Loucy (cell line): ENCODE measurements around the gene PPIH.

Source experiments
- H2AFZ ChIP-seq: fragments of 200-600 bp; sonication (generic); 2 replicates; pipeline ENCODE4 v1.6.0; 2016; ENCODE audit warnings: antibody characterized with exemption, mild to moderate bottlenecking, low read length, moderate library complexity
- H3F3A ChIP-seq: fragments of 200-600 bp; 2 replicates; pipeline ENCODE4 v1.6.0; 2016; ENCODE audit warnings: antibody characterized with exemption, low read depth, mild to moderate bottlenecking
- H3K27me3 ChIP-seq: fragments of 200-600 bp; sonication (generic); 2 replicates; pipeline ENCODE4 v1.6.1; 2014; ENCODE audit warnings: low read length, mild to moderate bottlenecking; ENCODE audit not compliant: insufficient read depth, poor library complexity, severe bottlenecking
- H3K36me3 ChIP-seq: fragments of 200-600 bp; sonication (generic); 2 replicates; pipeline ENCODE4 v1.6.1; 2016; ENCODE audit warnings: low read length; ENCODE audit not compliant: insufficient read depth
- H3K4me1 ChIP-seq: fragments of 200-600 bp; sonication (generic); 2 replicates; pipeline ENCODE4 v1.5.1; 2014; ENCODE audit warnings: low read length, mild to moderate bottlenecking; ENCODE audit not compliant: insufficient read depth, poor library complexity, severe bottlenecking
- H3K4me2 ChIP-seq: fragments of 200-600 bp; sonication (generic); 2 replicates; pipeline ENCODE4 v1.6.0; 2014; ENCODE audit warnings: antibody characterized with exemption, low read length, low read depth, mild to moderate bottlenecking; ENCODE audit not compliant: poor library complexity, severe bottlenecking
- H3K4me3 ChIP-seq: fragments of 200-600 bp; sonication (generic); 2 replicates; pipeline ENCODE4 v1.5.1; 2014; ENCODE audit warnings: low read length, mild to moderate bottlenecking, mixed read lengths; ENCODE audit not compliant: poor library complexity, severe bottlenecking
- H3K79me2 ChIP-seq: fragments of 200-600 bp; sonication (generic); 2 replicates; pipeline ENCODE4 v1.6.1; 2014; ENCODE audit warnings: low read length; ENCODE audit not compliant: insufficient read depth
- H3K9ac ChIP-seq: fragments of 200-600 bp; sonication (generic); 2 replicates; pipeline ENCODE4 v1.6.0; 2014; ENCODE audit warnings: mild to moderate bottlenecking, low read depth, low read length, moderate library complexity; ENCODE audit not compliant: poor library complexity, severe bottlenecking
- H3K9me2 ChIP-seq: fragments of 200-600 bp; sonication (generic); replicated peaks from 2 replicates; pipeline ENCODE4 v1.6.1; 2016; ENCODE audit warnings: low read depth, low read length, mixed read lengths
- H3K9me3 ChIP-seq: fragments of 200-600 bp; sonication (generic); 2 replicates; pipeline ENCODE4 v1.6.1; 2014; ENCODE audit warnings: mild to moderate bottlenecking, antibody characterized with exemption, low read length, low read depth; ENCODE audit not compliant: insufficient read depth
- H4K20me1 ChIP-seq: fragments of 200-600 bp; sonication (generic); 2 replicates; pipeline ENCODE4 v1.6.0; 2014; ENCODE audit warnings: antibody characterized with exemption, low read length, mild to moderate bottlenecking; ENCODE audit not compliant: insufficient read depth, poor library complexity, severe bottlenecking
- EZH2phosphoT487 ChIP-seq: fragments of 200-600 bp; IDR thresholded peaks from 2 replicates; pipeline ENCODE4 v1.6.1; 2018; ENCODE audit warnings: antibody characterized with exemption, mild to moderate bottlenecking, moderate library complexity, borderline replicate concordance
- TF ChIP-seq, protein P1 (sequence below): fragments of 200-600 bp; sonication (generic); conservative IDR thresholded peaks from 2 replicates; pipeline ENCODE4 v1.5.1; 2014; ENCODE audit warnings: mild to moderate bottlenecking, antibody characterized with exemption, low read length

The PPIH gene

GRCh38 chr1:42690477-42691156 is 32.4 kb downstream of the PPIH start:
- Histone ChIP-seq H2AFZ (no peak overlapping the region), H3K27me3 (no peaks in the 10 kb centered on the region), H3K36me3 (peaks cover 48% of the 10 kb centered on the region), H4K20me1 (peaks cover 100% of the 10 kb centered on the region), H3K4me1 (peaks cover 65% of the 10 kb centered on the region), H3K4me2 (peak overlapping the region; percentile 99), H3K9ac (no peak overlapping the region), H3K79me2 (peaks cover 100% of the 10 kb centered on the region), H3K9me3 (no peaks in the 10 kb centered on the region), H3K9me2 (no peaks in the 10 kb centered on the region), H3F3A (no peaks in the 10 kb centered on the region), H3K4me3 (peak overlapping the region; percentile 30)
- TF ChIP-seq EZH2phosphoT487: no peak
- TF ChIP-seq, protein P1, sequence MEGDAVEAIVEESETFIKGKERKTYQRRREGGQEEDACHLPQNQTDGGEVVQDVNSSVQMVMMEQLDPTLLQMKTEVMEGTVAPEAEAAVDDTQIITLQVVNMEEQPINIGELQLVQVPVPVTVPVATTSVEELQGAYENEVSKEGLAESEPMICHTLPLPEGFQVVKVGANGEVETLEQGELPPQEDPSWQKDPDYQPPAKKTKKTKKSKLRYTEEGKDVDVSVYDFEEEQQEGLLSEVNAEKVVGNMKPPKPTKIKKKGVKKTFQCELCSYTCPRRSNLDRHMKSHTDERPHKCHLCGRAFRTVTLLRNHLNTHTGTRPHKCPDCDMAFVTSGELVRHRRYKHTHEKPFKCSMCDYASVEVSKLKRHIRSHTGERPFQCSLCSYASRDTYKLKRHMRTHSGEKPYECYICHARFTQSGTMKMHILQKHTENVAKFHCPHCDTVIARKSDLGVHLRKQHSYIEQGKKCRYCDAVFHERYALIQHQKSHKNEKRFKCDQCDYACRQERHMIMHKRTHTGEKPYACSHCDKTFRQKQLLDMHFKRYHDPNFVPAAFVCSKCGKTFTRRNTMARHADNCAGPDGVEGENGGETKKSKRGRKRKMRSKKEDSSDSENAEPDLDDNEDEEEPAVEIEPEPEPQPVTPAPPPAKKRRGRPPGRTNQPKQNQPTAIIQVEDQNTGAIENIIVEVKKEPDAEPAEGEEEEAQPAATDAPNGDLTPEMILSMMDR: peak; percentile 43

DNA sequence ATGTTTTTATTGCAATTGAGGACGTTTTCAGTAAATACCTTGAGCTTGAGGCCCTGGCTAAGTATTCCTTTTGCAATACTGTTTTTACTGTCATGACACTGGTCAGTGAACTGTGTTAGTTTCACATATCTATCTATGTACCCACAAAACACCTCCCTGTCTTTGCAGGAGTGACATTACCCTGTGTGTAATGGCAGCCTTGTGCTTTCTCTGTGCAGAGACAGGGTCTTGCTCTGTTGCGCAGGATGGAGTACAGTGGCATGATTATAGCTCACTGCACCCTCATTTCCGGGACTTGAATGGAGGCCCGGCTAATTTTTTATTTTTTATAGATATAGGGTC is 32.9 kb downstream of the PPIH start:
- H3K9me3 ChIP-seq: no peaks in the 10 kb centered on the region
- peaks cover 100% of the 10 kb centered on the region for H4K20me1 ChIP-seq
- TF ChIP-seq, protein P1: no peak
- no peak for TF ChIP-seq EZH2phosphoT487
- peak overlapping the region; percentile 99 for H3K4me2 ChIP-seq
- no peak overlapping the region for H3K9ac ChIP-seq
- H3K27me3 ChIP-seq: no peaks in the 10 kb centered on the region
- no peaks in the 10 kb centered on the region for H3K9me2 ChIP-seq
- H3K36me3 ChIP-seq: peaks cover 53% of the 10 kb centered on the region
- H3K79me2 ChIP-seq: peaks cover 100% of the 10 kb centered on the region
- H3K4me1 ChIP-seq: peaks cover 60% of the 10 kb centered on the region
- no peaks in the 10 kb centered on the region for H3F3A ChIP-seq
- H3K4me3 ChIP-seq: no peak overlapping the region
- no peak overlapping the region for H2AFZ ChIP-seq

GRCh38 chr1:42692461-42692860 is 34.2 kb downstream of the PPIH start:
- Histone ChIP-seq H4K20me1 (peaks cover 97% of the 10 kb centered on the region), H2AFZ (no peak overlapping the region), H3K27me3 (no peaks in the 10 kb centered on the region), H3K4me1 (peaks cover 49% of the 10 kb centered on the region), H3K79me2 (peaks cover 100% of the 10 kb centered on the region), H3K4me2 (peak overlapping the region; percentile 99), H3F3A (no peaks in the 10 kb centered on the region), H3K9me2 (no peaks in the 10 kb centered on the region), H3K4me3 (peak overlapping the region; percentile 25), H3K36me3 (peaks cover 65% of the 10 kb centered on the region), H3K9ac (peak overlapping the region; percentile 4), H3K9me3 (no peaks in the 10 kb centered on the region)
- TF ChIP-seq, protein P1: no peak
- no peak for TF ChIP-seq EZH2phosphoT487
